Activated naive CD4-positive, alpha-beta T cell treated with anti-CD3 and anti-CD28 coated beads, Interleukin-2, amount 50 U/mL, for 24 hours (primary cell): Measurements from ENCODE around the gene GRID2IP.
A peak's percentile ranks its signal among the peaks of the same experiment; 100 is the strongest.
"Not testable (repeated sequence)": the region's sequence is repeated elsewhere in the genome, so short reads cannot be mapped to it uniquely, and the experiment has no call there.

Experiments
- H3K27ac Mint-ChIP-seq: one replicate; pipeline ENCODE4 v1.8.0; 2021; ENCODE audit warnings: mild to moderate bottlenecking, mixed read lengths
- H3K27me3 Mint-ChIP-seq: one replicate; pipeline ENCODE4 v1.8.0; 2021; ENCODE audit warnings: mixed read lengths
- H3K36me3 Mint-ChIP-seq: one replicate; pipeline ENCODE4 v1.8.0; 2021; ENCODE audit warnings: mixed read lengths
- H3K4me1 Mint-ChIP-seq: one replicate; pipeline ENCODE4 v1.8.0; 2021; ENCODE audit warnings: mixed read lengths
- H3K4me3 Mint-ChIP-seq: one replicate; pipeline ENCODE4 v1.8.0; 2021; ENCODE audit warnings: mild to moderate bottlenecking, mixed read lengths
- H3K9me3 Mint-ChIP-seq: one replicate; pipeline ENCODE4 v1.8.0; 2021; ENCODE audit warnings: mixed read lengths

Gene GRID2IP

GRCh38 chr7:6487184-6487545 lies 64.1 kb downstream of the GRID2IP start:
- H3K27ac Mint-ChIP-seq = no peak overlapping the region
- H3K4me3 Mint-ChIP-seq = no peak overlapping the region
- H3K9me3 Mint-ChIP-seq = no peaks in the 10 kb centered on the region
- peaks cover 14% of the 10 kb centered on the region for H3K4me1 Mint-ChIP-seq
- no peaks in the 10 kb centered on the region for H3K27me3 Mint-ChIP-seq
- no peaks in the 10 kb centered on the region for H3K36me3 Mint-ChIP-seq

GRCh38 chr7:6486438-6487183 lies 64.7 kb downstream of the GRID2IP start:
- H3K4me1 Mint-ChIP-seq = peaks cover 17% of the 10 kb centered on the region
- no peak overlapping the region for H3K27ac Mint-ChIP-seq
- no peaks in the 10 kb centered on the region for H3K9me3 Mint-ChIP-seq
- H3K27me3 Mint-ChIP-seq = no peaks in the 10 kb centered on the region
- no peaks in the 10 kb centered on the region for H3K36me3 Mint-ChIP-seq
- no peak overlapping the region for H3K4me3 Mint-ChIP-seq

GRCh38 chr7:6482743-6483119 lies 68.5 kb downstream of the GRID2IP start:
- Mint-ChIP-seq H3K27me3 (no peaks in the 10 kb centered on the region), H3K36me3 (no peaks in the 10 kb centered on the region), H3K27ac (peak overlapping the region; percentile 90), H3K4me3 (peak overlapping the region; percentile 97), H3K4me1 (peaks cover 52% of the 10 kb centered on the region), H3K9me3 (no peaks in the 10 kb centered on the region)

GRCh38 chr7:6482307-6482706 lies 69.0 kb downstream of the GRID2IP start:
- peaks cover 57% of the 10 kb centered on the region for H3K4me1 Mint-ChIP-seq
- no peaks in the 10 kb centered on the region for H3K9me3 Mint-ChIP-seq
- H3K36me3 Mint-ChIP-seq = no peaks in the 10 kb centered on the region
- peak overlapping the region; percentile 97 for H3K4me3 Mint-ChIP-seq
- no peaks in the 10 kb centered on the region for H3K27me3 Mint-ChIP-seq
- H3K27ac Mint-ChIP-seq = no peak overlapping the region

- peak overlapping the region; percentile 52 for H3K4me3 Mint-ChIP-seq
- H3K27me3 Mint-ChIP-seq = no peaks in the 10 kb centered on the region
- peaks cover 65% of the 10 kb centered on the region for H3K4me1 Mint-ChIP-seq
- H3K36me3 Mint-ChIP-seq = no peaks in the 10 kb centered on the region
- H3K9me3 Mint-ChIP-seq = no peaks in the 10 kb centered on the region
- peak overlapping the region; percentile 41 for H3K27ac Mint-ChIP-seq
Measured at GRCh38 chr7:6481445-6481844, 69.8 kb downstream of the GRID2IP start.

GRCh38 chr7:6480323-6480660 lies 71.0 kb downstream of the GRID2IP start:
- Mint-ChIP-seq H3K9me3 (no peaks in the 10 kb centered on the region), H3K27ac (peak overlapping the region; percentile 51), H3K36me3 (no peaks in the 10 kb centered on the region), H3K4me1 (peaks cover 75% of the 10 kb centered on the region), H3K27me3 (no peaks in the 10 kb centered on the region), H3K4me3 (peak overlapping the region; percentile 21)

GRCh38 chr7:6479067-6479466 lies 72.2 kb downstream of the GRID2IP start:
- Mint-ChIP-seq H3K27ac (no peak overlapping the region), H3K4me1 (peaks cover 76% of the 10 kb centered on the region), H3K27me3 (no peaks in the 10 kb centered on the region), H3K4me3 (peak overlapping the region; percentile 42), H3K9me3 (no peaks in the 10 kb centered on the region), H3K36me3 (no peaks in the 10 kb centered on the region)

GRCh38 chr7:6478186-6478585 lies 73.1 kb downstream of the GRID2IP start:
- no peaks in the 10 kb centered on the region for H3K9me3 Mint-ChIP-seq
- no peaks in the 10 kb centered on the region for H3K36me3 Mint-ChIP-seq
- H3K4me3 Mint-ChIP-seq = no peak overlapping the region
- peaks cover 78% of the 10 kb centered on the region for H3K4me1 Mint-ChIP-seq
- H3K27ac Mint-ChIP-seq = peak overlapping the region; percentile 35
- no peaks in the 10 kb centered on the region for H3K27me3 Mint-ChIP-seq

GRCh38 chr7:6477318-6477660 lies 74.0 kb downstream of the GRID2IP start:
- peak overlapping the region; percentile 11 for H3K27ac Mint-ChIP-seq

GRCh38 chr7:6476596-6477317 lies 74.5 kb downstream of the GRID2IP start:
- Mint-ChIP-seq H3K27me3 (no peaks in the 10 kb centered on the region), H3K4me1 (peaks cover 69% of the 10 kb centered on the region), H3K9me3 (no peaks in the 10 kb centered on the region), H3K27ac (peak overlapping the region; percentile 51), H3K4me3 (no peak overlapping the region), H3K36me3 (peaks cover 2% of the 10 kb centered on the region)

More at GRCh38 chr7:6477318-6477660, 74.0 kb downstream of the GRID2IP start:
- Mint-ChIP-seq H3K4me3 (no peak overlapping the region), H3K9me3 (no peaks in the 10 kb centered on the region), H3K36me3 (no peaks in the 10 kb centered on the region), H3K4me1 (peaks cover 72% of the 10 kb centered on the region), H3K27me3 (no peaks in the 10 kb centered on the region)

- H3K27me3 Mint-ChIP-seq = no peaks in the 10 kb centered on the region
- peak overlapping the region; percentile 51 for H3K27ac Mint-ChIP-seq
- no peaks in the 10 kb centered on the region for H3K9me3 Mint-ChIP-seq
- no peak overlapping the region for H3K4me3 Mint-ChIP-seq
- peaks cover 2% of the 10 kb centered on the region for H3K36me3 Mint-ChIP-seq
- H3K4me1 Mint-ChIP-seq = peaks cover 58% of the 10 kb centered on the region
Measured at GRCh38 chr7:6475433-6476186, 75.7 kb downstream of the GRID2IP start.

- no peak overlapping the region for H3K4me3 Mint-ChIP-seq
- H3K36me3 Mint-ChIP-seq = peaks cover 17% of the 10 kb centered on the region
- no peaks in the 10 kb centered on the region for H3K4me1 Mint-ChIP-seq
- no peaks in the 10 kb centered on the region for H3K27me3 Mint-ChIP-seq
- no peaks in the 10 kb centered on the region for H3K9me3 Mint-ChIP-seq
- H3K27ac Mint-ChIP-seq = no peak overlapping the region
Measured at GRCh38 chr7:6465862-6466261, 85.4 kb downstream of the GRID2IP start.

GRCh38 chr7:6463609-6464008 lies 87.7 kb downstream of the GRID2IP start:
- not testable (repeated sequence) for H3K4me3 Mint-ChIP-seq, H3K9me3 Mint-ChIP-seq, H3K4me1 Mint-ChIP-seq, H3K27ac Mint-ChIP-seq, H3K27me3 Mint-ChIP-seq
- H3K36me3 Mint-ChIP-seq = peaks cover 13% of the 10 kb centered on the region

GRCh38 chr7:6461946-6462550 lies 89.2 kb downstream of the GRID2IP start:
- no peak overlapping the region for H3K27ac Mint-ChIP-seq
- H3K36me3 Mint-ChIP-seq = peaks cover 9% of the 10 kb centered on the region
- no peaks in the 10 kb centered on the region for H3K9me3 Mint-ChIP-seq
- H3K4me1 Mint-ChIP-seq = peaks cover 9% of the 10 kb centered on the region
- H3K27me3 Mint-ChIP-seq = no peaks in the 10 kb centered on the region
- no peak overlapping the region for H3K4me3 Mint-ChIP-seq

- H3K4me3 Mint-ChIP-seq = no peak overlapping the region
- no peaks in the 10 kb centered on the region for H3K27me3 Mint-ChIP-seq
- peaks cover 9% of the 10 kb centered on the region for H3K4me1 Mint-ChIP-seq
- H3K9me3 Mint-ChIP-seq = no peaks in the 10 kb centered on the region
- H3K27ac Mint-ChIP-seq = no peak overlapping the region
- peaks cover 7% of the 10 kb centered on the region for H3K36me3 Mint-ChIP-seq
Measured at GRCh38 chr7:6460990-6461584, 90.2 kb downstream of the GRID2IP start.
